SK-N-MC (cell line): Measurements from ENCODE around the gene RCBTB1.
A peak's percentile ranks its signal among the peaks of the same experiment; 100 is the strongest.

Experiments used
- DNase-seq: peaks from one replicate; pipeline ENCODE4 v3.0.0-alpha.2; 2011; ENCODE audit warnings: low read depth, low spot score
- H3K27ac ChIP-seq: fragments of 200-600 bp; sonication (generic); 2 replicates; pipeline ENCODE4 v1.5.1; 2016; ENCODE audit warnings: mixed run types
- H3K36me3 ChIP-seq: fragments of 200-600 bp; sonication (generic); 2 replicates; pipeline ENCODE4 v1.6.1; 2017; ENCODE audit warnings: antibody characterized with exemption, low read length, mixed read lengths; ENCODE audit not compliant: insufficient read depth
- H3K4me3 ChIP-seq: fragments of 200-600 bp; sonication (generic); 2 replicates; pipeline ENCODE4 v1.5.1; 2016
- H3K9ac ChIP-seq: fragments of 200-600 bp; sonication (generic); 2 replicates; pipeline ENCODE4 v1.8.0; 2017; ENCODE audit warnings: mixed run types, mixed read lengths; ENCODE audit not compliant: insufficient read length
- H3K9me3 ChIP-seq: fragments of 200-600 bp; sonication (generic); 2 replicates; pipeline ENCODE4 v1.6.1; 2017; ENCODE audit warnings: low read depth, mild to moderate bottlenecking, antibody characterized with exemption, low read length, moderate library complexity, mixed read lengths
- EZH2 ChIP-seq: fragments of 200-600 bp; sonication (generic); IDR thresholded peaks from one replicate; pipeline ENCODE4 v1.6.1; 2017; ENCODE audit warnings: antibody characterized with exemption
- FOXP2 ChIP-seq: optimal IDR thresholded peaks from 2 replicates; pipeline ENCODE3; 2011; ENCODE audit warnings: mild to moderate bottlenecking, moderate library complexity; ENCODE audit not compliant: insufficient read depth; ENCODE audit errors: extremely low read length, control extremely low read depth
- POLR2AphosphoS5 ChIP-seq: IDR thresholded peaks from 2 replicates; pipeline ENCODE4 v1.6.1; 2012; ENCODE audit warnings: mild to moderate bottlenecking, low read depth, low read length, borderline replicate concordance

RCBTB1 gene

GRCh38 chr13:49587311-49587847 lies 2.0 kb upstream of the RCBTB1 start:
- no peak for DNase-seq
- no peak overlapping the region for H3K9ac ChIP-seq
- no peak overlapping the region for H3K4me3 ChIP-seq
- no peaks in the 10 kb centered on the region for H3K9me3 ChIP-seq
- TF ChIP-seq EZH2 (no peak), POLR2AphosphoS5 (no peak)
- H3K27ac ChIP-seq, result no peak overlapping the region
- no peaks in the 10 kb centered on the region for H3K36me3 ChIP-seq

- Histone ChIP-seq H3K4me3 (no peak overlapping the region), H3K27ac (no peak overlapping the region), H3K9ac (no peak overlapping the region), H3K9me3 (no peaks in the 10 kb centered on the region), H3K36me3 (no peaks in the 10 kb centered on the region; the same call in 1 of the 2 replicates)
- DNase-seq, result no peak
- no peak for TF ChIP-seq POLR2AphosphoS5
- no peak for TF ChIP-seq FOXP2
- no peak for TF ChIP-seq EZH2
Observed at GRCh38 chr13:49586717-49587116, 1.4 kb upstream of the RCBTB1 start.

GRCh38 chr13:49584771-49585182 lies 581 bp downstream of the RCBTB1 start:
- Histone ChIP-seq H3K36me3 (peaks cover 6% of the 10 kb centered on the region; the same call in 1 of the 2 replicates), H3K9ac (peak overlapping the region; percentile 91), H3K9me3 (no peaks in the 10 kb centered on the region), H3K27ac (no peak overlapping the region), H3K4me3 (peak overlapping the region; percentile 89)
- TF ChIP-seq POLR2AphosphoS5 (no peak), EZH2 (no peak), FOXP2 (no peak)
- no peak for DNase-seq

- Histone ChIP-seq H3K9ac (no peak overlapping the region), H3K27ac (no peak overlapping the region), H3K36me3 (peaks cover 12% of the 10 kb centered on the region; the same call in 1 of the 2 replicates), H3K4me3 (no peak overlapping the region), H3K9me3 (no peaks in the 10 kb centered on the region)
- TF ChIP-seq FOXP2 (no peak), POLR2AphosphoS5 (no peak), EZH2 (no peak)
- DNase-seq, result no peak
Observed at GRCh38 chr13:49580980-49581680, 4.2 kb downstream of the RCBTB1 start.

GRCh38 chr13:49579501-49579900 lies 5.9 kb downstream of the RCBTB1 start:
- TF ChIP-seq EZH2, result no peak
- no peak for TF ChIP-seq FOXP2
- TF ChIP-seq POLR2AphosphoS5, result no peak
- Histone ChIP-seq H3K4me3 (no peak overlapping the region), H3K9me3 (no peaks in the 10 kb centered on the region), H3K27ac (no peak overlapping the region), H3K36me3 (peaks cover 12% of the 10 kb centered on the region; the same call in 1 of the 2 replicates), H3K9ac (no peak overlapping the region)
- DNase-seq, result no peak

GRCh38 chr13:49571299-49572240 lies 13.8 kb downstream of the RCBTB1 start:
- H3K9ac ChIP-seq, result no peak overlapping the region
- H3K9me3 ChIP-seq, result no peaks in the 10 kb centered on the region
- H3K27ac ChIP-seq, result no peak overlapping the region
- DNase-seq, result no peak
- TF ChIP-seq FOXP2, result no peak
- TF ChIP-seq POLR2AphosphoS5, result no peak
- no peak for TF ChIP-seq EZH2
- 0 out of 2 replicates have a peak, but pooled peaks cover 3% of the 10 kb centered on the region for H3K36me3 ChIP-seq
- no peak overlapping the region for H3K4me3 ChIP-seq

- Histone ChIP-seq H3K9ac (no peak overlapping the region), H3K36me3 (0 out of 2 replicates have a peak, but pooled peaks cover 6% of the 10 kb centered on the region), H3K27ac (no peak overlapping the region), H3K4me3 (no peak overlapping the region), H3K9me3 (no peaks in the 10 kb centered on the region)
- no peak for DNase-seq
- TF ChIP-seq FOXP2, result no peak
- no peak for TF ChIP-seq POLR2AphosphoS5
- no peak for TF ChIP-seq EZH2
Observed at GRCh38 chr13:49569993-49570689, 15.2 kb downstream of the RCBTB1 start.

- Histone ChIP-seq H3K4me3 (no peak overlapping the region), H3K36me3 (0 out of 2 replicates have a peak, but pooled peaks cover 6% of the 10 kb centered on the region), H3K27ac (no peak overlapping the region), H3K9ac (no peak overlapping the region), H3K9me3 (no peaks in the 10 kb centered on the region)
- TF ChIP-seq POLR2AphosphoS5 (no peak), EZH2 (no peak), FOXP2 (no peak)
- no peak for DNase-seq
Observed at GRCh38 chr13:49567491-49567890, 17.9 kb downstream of the RCBTB1 start.
